GM08714 (cell line): ENCODE results near the gene SWAP70.

Source experiments
- H3K4me3 ChIP-seq: fragments of 200-500 bp; sonication (Bioruptor generic); 2 replicates; pipeline ENCODE4 v1.5.1; 2014; ENCODE audit warnings: mild to moderate bottlenecking, low read length, inconsistent platforms
- ZNF274 ChIP-seq: IDR thresholded peaks from 2 replicates; pipeline ENCODE4 v1.6.1; 2012; ENCODE audit warnings: mild to moderate bottlenecking, low read depth, low read length

The SWAP70 gene

GRCh38 chr11:9665749-9666148 is 1.9 kb downstream of the SWAP70 start:
- peak overlapping the region; percentile 45; the same call in 1 of the 2 replicates for H3K4me3 ChIP-seq
- no peak for TF ChIP-seq ZNF274

- TF ChIP-seq ZNF274 = no peak
- no peak overlapping the region for H3K4me3 ChIP-seq
Observed at GRCh38 chr11:9669954-9670353, 6.1 kb downstream of the SWAP70 start.

GRCh38 chr11:9672288-9672916 is 8.5 kb downstream of the SWAP70 start:
- H3K4me3 ChIP-seq = no peak overlapping the region
- no peak for TF ChIP-seq ZNF274

GRCh38 chr11:9672918-9673317 is 9.0 kb downstream of the SWAP70 start:
- no peak overlapping the region for H3K4me3 ChIP-seq

GRCh38 chr11:9675691-9676090 is 11.8 kb downstream of the SWAP70 start:
- TF ChIP-seq ZNF274 = no peak
- no peak overlapping the region for H3K4me3 ChIP-seq

More at GRCh38 chr11:9672918-9673317, 9.0 kb downstream of the SWAP70 start:
- no peak for TF ChIP-seq ZNF274

- TF ChIP-seq ZNF274 = no peak
- no peak overlapping the region for H3K4me3 ChIP-seq
Observed at GRCh38 chr11:9677951-9678350, 14.1 kb downstream of the SWAP70 start.

- TF ChIP-seq ZNF274 = no peak
- H3K4me3 ChIP-seq = no peak overlapping the region
Observed at GRCh38 chr11:9678576-9678975, 14.7 kb downstream of the SWAP70 start.

GRCh38 chr11:9680028-9680427 is 16.2 kb downstream of the SWAP70 start:
- TF ChIP-seq ZNF274 = no peak
- H3K4me3 ChIP-seq = no peak overlapping the region

GRCh38 chr11:9681583-9682372 is 17.9 kb downstream of the SWAP70 start:
- H3K4me3 ChIP-seq = no peak overlapping the region
- TF ChIP-seq ZNF274 = no peak

- no peak for TF ChIP-seq ZNF274
- H3K4me3 ChIP-seq = no peak overlapping the region
Observed at GRCh38 chr11:9687711-9688477, 24.0 kb downstream of the SWAP70 start.

- H3K4me3 ChIP-seq = peak overlapping the region; percentile 11; the same call in 1 of the 2 replicates
- TF ChIP-seq ZNF274 = no peak
Observed at GRCh38 chr11:9688716-9689511, 25.0 kb downstream of the SWAP70 start.

GRCh38 chr11:9689721-9690120 is 25.8 kb downstream of the SWAP70 start:
- TF ChIP-seq ZNF274 = no peak
- peak overlapping the region; percentile 11; the same call in 1 of the 2 replicates for H3K4me3 ChIP-seq

- H3K4me3 ChIP-seq = no peak overlapping the region
- no peak for TF ChIP-seq ZNF274
Observed at GRCh38 chr11:9691865-9692264, 28.0 kb downstream of the SWAP70 start.

GRCh38 chr11:9692691-9693090 is 28.8 kb downstream of the SWAP70 start:
- no peak overlapping the region for H3K4me3 ChIP-seq
- TF ChIP-seq ZNF274 = no peak
